Neuron (in vitro differentiated cells): ENCODE results near the gene CDH4.

Experiments used
- H2AFZ ChIP-seq: one replicate; pipeline ENCODE4 v1.6.1; 2013; ENCODE audit warnings: low read depth, mild to moderate bottlenecking, inconsistent platforms, low read length, moderate library complexity
- H3K27me3 ChIP-seq: one replicate; pipeline ENCODE4 v1.6.1; 2013; ENCODE audit warnings: low read length; ENCODE audit not compliant: insufficient read depth
- H3K36me3 ChIP-seq: one replicate; pipeline ENCODE4 v1.6.1; 2013; ENCODE audit warnings: low read length; ENCODE audit not compliant: insufficient read depth
- H3K4me1 ChIP-seq: one replicate; pipeline ENCODE4 v1.6.1; 2013; ENCODE audit warnings: low read length; ENCODE audit not compliant: insufficient read depth
- H3K4me3 ChIP-seq: 2 replicates; pipeline ENCODE4 v1.5.1; 2013; ENCODE audit warnings: mild to moderate bottlenecking, low read length, moderate library complexity
- H3K9me3 ChIP-seq: one replicate; pipeline ENCODE4 v1.6.1; 2013; ENCODE audit warnings: low read length

Gene CDH4

DNA sequence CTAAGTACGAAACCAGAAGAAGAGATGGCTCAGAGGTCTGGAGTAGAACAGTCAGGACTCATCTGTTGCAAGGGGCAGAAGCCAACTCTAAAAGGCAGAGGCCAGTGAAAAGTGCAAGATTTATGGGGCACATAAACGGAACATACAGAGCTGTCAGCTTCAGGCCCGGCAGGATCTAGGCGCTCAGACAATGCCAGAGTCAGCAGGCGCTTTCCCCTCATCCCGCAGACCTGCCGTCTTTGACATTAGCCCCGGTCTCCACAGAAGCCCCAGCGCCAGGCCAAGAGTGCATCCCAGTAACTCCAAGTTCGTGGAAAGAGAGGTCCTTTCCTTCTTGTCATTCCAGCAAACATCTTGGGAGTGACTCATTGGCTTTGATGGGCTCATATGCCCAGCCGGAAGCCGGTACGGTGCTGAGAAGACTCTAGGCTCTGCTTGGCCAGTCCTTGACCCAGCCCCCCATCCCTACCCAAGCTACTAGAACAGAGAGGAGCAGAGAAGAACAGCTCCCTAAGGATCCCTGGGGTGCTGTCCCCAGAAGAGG is 552.8 kb downstream of the CDH4 start:
- Histone ChIP-seq H2AFZ (no peak overlapping the region), H3K4me3 (no peak overlapping the region), H3K4me1 (peaks cover 19% of the 10 kb centered on the region), H3K27me3 (no peaks in the 10 kb centered on the region), H3K36me3 (no peaks in the 10 kb centered on the region), H3K9me3 (no peaks in the 10 kb centered on the region)

DNA sequence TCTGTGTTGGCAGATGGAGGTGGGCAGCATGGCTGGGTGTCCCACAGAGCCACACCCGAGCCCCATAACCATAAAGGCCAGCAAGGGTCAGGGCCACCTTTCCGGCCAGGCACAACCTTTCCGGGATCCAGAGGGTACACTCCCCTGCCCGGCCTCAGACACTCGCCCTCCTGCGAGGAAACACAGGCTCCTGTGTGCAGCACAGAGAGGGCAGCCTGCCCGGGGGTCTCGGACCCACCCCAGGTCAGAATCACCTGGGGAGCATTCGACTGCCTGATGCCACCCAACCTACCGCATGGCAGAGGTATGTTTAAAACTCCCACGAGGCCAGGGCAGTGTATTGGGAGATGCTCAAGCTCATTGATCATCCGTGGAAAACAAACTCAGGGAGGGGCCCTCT is 553.3 kb downstream of the CDH4 start:
- no peak overlapping the region for H3K4me3 ChIP-seq
- H3K4me1 ChIP-seq = peaks cover 19% of the 10 kb centered on the region
- H3K9me3 ChIP-seq = no peaks in the 10 kb centered on the region
- H3K36me3 ChIP-seq = no peaks in the 10 kb centered on the region
- H2AFZ ChIP-seq = no peak overlapping the region
- no peaks in the 10 kb centered on the region for H3K27me3 ChIP-seq

DNA sequence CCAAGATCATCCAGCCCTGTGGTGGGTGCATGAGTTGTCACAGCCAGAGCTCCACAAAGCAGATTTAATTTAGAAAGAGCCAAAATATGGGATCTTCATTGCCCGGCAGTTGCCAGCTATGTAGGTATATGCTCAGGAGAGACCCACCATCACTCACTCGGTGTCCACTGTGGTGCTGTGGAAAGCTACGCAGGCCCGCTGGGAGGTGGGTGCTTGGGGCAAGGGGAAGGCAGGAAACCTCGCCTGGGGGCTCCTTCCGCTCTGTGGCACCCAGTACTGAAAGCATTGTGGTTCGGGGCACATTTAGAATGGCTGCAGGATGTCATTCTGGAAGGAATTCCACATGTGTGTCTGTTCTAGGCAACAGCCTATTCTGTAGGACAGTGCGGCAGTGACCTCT is 553.7 kb downstream of the CDH4 start:
- H2AFZ ChIP-seq = no peak overlapping the region
- H3K27me3 ChIP-seq = no peaks in the 10 kb centered on the region
- H3K4me1 ChIP-seq = peaks cover 19% of the 10 kb centered on the region

DNA sequence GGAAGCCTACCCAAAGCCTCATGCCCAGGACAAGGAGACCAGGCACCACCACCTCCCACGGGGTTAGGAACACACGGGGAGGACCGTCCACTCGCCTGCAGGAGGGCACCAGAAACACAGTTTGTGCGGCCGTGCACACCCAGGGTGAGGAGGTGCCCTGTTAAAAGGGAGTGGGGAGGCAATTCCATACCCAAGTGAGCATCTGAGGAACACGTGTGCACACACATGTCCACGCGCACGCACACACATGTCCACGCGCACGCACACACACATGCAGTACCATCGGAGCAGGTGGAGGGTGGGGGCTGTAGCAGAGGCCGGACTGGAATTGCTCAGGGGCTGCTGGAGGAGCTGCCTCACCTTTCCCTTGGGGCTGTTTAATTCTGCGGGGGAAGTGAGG is 554.3 kb downstream of the CDH4 start:
- H3K4me1 ChIP-seq = peaks cover 19% of the 10 kb centered on the region
- H2AFZ ChIP-seq = no peak overlapping the region
- H3K9me3 ChIP-seq = no peaks in the 10 kb centered on the region
- no peaks in the 10 kb centered on the region for H3K36me3 ChIP-seq
- no peaks in the 10 kb centered on the region for H3K27me3 ChIP-seq
- no peak overlapping the region for H3K4me3 ChIP-seq

More for the DNA sequence above, 553.7 kb downstream of the CDH4 start:
- no peaks in the 10 kb centered on the region for H3K9me3 ChIP-seq
- H3K4me3 ChIP-seq = no peak overlapping the region
- H3K36me3 ChIP-seq = no peaks in the 10 kb centered on the region

- Histone ChIP-seq H3K27me3 (no peaks in the 10 kb centered on the region), H3K9me3 (no peaks in the 10 kb centered on the region), H2AFZ (no peak overlapping the region), H3K4me3 (no peak overlapping the region), H3K4me1 (peaks cover 19% of the 10 kb centered on the region), H3K36me3 (no peaks in the 10 kb centered on the region)
These were observed 554.9 kb downstream of the CDH4 start for GRCh38 chr20:61806995-61807394.

DNA sequence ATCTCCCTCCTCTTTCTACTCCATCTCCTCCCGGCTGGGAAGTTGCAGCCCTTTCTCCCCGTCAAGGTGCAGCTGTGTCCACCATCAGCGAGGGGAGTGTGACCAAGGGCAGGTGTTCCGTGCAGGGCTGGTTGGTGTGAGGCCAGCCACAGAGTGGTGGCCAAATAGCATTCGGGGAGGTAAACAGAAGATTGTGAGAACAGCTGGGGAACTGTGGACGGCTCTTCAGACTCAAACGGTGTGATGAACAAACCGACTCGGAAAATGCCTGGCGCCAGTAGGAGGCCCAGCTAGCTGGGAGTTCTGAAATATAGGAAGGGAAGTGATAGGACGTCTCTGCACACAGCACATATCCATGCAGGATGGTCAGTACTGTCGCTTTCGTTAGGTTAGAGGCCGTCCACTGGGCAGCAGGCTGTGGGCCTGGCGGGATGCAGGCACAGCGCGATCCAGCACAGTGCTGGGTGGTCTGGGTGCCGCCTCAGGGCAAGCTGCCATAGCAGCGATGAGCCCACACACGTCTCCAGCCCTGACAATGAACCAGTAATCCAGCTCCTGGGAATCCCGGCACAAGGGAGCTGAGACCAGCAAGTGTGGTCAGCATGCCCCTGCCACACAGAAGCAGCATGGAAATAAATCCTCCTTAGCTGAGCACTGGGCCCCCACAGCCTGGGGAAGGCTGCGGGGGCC is 555.6 kb downstream of the CDH4 start:
- H3K9me3 ChIP-seq = no peaks in the 10 kb centered on the region
- H3K4me3 ChIP-seq = no peak overlapping the region
- no peak overlapping the region for H2AFZ ChIP-seq
- peaks cover 19% of the 10 kb centered on the region for H3K4me1 ChIP-seq
- H3K27me3 ChIP-seq = no peaks in the 10 kb centered on the region
- no peaks in the 10 kb centered on the region for H3K36me3 ChIP-seq

DNA sequence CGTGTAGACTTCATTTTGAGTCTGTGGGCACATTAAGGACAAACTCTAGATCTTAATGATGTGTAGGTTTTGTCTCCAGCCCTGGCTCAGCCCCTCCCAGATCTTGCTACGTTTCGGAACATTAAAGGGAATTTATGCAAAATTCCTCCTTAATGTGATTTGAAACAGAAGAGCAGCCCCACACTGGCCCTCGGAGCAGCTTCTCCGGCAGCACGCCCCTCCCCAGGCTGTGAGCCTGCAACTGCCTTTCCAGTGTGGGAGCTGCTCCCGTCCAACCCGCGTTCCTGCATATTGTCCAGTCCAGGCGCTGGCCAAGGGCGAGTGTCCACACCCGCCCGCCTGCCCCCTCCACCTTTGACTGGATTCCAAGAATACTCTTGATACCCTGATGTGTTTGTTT is 556.4 kb downstream of the CDH4 start:
- H3K27me3 ChIP-seq = no peaks in the 10 kb centered on the region
- H3K4me3 ChIP-seq = no peak overlapping the region
- no peaks in the 10 kb centered on the region for H3K36me3 ChIP-seq
- H3K4me1 ChIP-seq = peaks cover 19% of the 10 kb centered on the region
- no peak overlapping the region for H2AFZ ChIP-seq
- no peaks in the 10 kb centered on the region for H3K9me3 ChIP-seq

GRCh38 chr20:61809006-61809770 is 557.1 kb downstream of the CDH4 start:
- H3K36me3 ChIP-seq = no peaks in the 10 kb centered on the region
- H3K4me1 ChIP-seq = peaks cover 19% of the 10 kb centered on the region
- no peaks in the 10 kb centered on the region for H3K9me3 ChIP-seq
- H2AFZ ChIP-seq = no peak overlapping the region
- H3K4me3 ChIP-seq = no peak overlapping the region
- H3K27me3 ChIP-seq = no peaks in the 10 kb centered on the region

DNA sequence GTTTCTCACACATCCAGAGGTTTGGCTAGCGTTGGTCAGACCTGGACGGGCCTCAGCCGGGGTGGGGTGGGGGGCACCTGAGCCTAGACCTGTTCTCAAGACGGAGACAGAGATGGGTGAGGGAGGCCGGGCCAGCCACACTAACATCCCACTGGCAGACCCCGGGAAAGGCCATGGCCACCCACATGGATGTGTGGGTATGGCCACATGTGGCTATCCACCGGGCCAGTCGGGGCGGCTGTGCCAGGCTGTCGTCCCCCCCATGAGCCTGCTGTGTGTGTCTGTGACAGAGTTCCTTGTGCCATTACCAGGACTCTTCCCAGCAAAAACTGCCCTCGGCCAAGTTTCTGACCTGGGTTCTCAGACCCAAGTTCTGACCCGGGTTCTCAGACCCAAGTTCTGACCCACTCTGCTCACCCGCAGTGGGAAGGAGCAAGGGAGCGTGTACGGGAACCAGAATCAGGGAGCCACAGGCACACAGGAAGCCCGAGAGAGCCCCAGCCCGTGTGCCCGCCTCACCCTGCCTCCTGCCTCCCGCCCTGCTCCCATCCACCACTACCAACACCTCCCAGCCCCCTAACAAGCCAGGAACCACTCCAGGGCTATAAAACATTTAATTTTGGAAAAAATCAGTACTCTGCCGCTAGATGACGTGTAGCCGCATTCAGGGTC is 558.1 kb downstream of the CDH4 start:
- no peaks in the 10 kb centered on the region for H3K36me3 ChIP-seq
- H3K27me3 ChIP-seq = no peaks in the 10 kb centered on the region
- H2AFZ ChIP-seq = no peak overlapping the region
- H3K4me1 ChIP-seq = peaks cover 19% of the 10 kb centered on the region
- no peaks in the 10 kb centered on the region for H3K9me3 ChIP-seq
- H3K4me3 ChIP-seq = no peak overlapping the region

DNA sequence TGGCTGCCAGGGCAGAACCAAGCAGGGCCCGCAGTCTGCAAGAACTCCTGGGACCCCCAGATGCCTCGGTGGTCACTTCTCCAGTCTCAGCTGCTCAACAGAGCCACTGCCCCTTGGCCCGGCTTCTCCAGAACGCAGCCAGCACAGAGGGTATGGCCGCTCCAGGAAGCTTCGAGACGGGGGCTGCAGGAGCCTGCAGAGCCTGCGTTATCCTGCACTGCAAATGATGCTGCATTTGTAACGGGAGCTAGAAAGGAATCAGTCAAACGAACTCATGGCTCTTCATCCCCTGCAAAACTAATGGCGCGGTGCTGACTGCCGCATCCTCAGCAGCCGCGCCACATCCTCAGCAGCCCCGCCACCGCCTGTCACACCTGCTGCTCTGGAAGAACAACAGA is 558.7 kb downstream of the CDH4 start:
- no peaks in the 10 kb centered on the region for H3K27me3 ChIP-seq
- no peaks in the 10 kb centered on the region for H3K36me3 ChIP-seq
- H3K9me3 ChIP-seq = no peaks in the 10 kb centered on the region
- H3K4me3 ChIP-seq = no peak overlapping the region
- peaks cover 17% of the 10 kb centered on the region for H3K4me1 ChIP-seq
- no peak overlapping the region for H2AFZ ChIP-seq

- no peaks in the 10 kb centered on the region for H3K36me3 ChIP-seq
- H3K4me3 ChIP-seq = no peak overlapping the region
- H3K27me3 ChIP-seq = no peaks in the 10 kb centered on the region
- no peak overlapping the region for H2AFZ ChIP-seq
- H3K9me3 ChIP-seq = no peaks in the 10 kb centered on the region
- H3K4me1 ChIP-seq = peaks cover 13% of the 10 kb centered on the region
These were observed 559.1 kb downstream of the CDH4 start for GRCh38 chr20:61811166-61811565.

GRCh38 chr20:61812121-61812844 is 560.2 kb downstream of the CDH4 start:
- Histone ChIP-seq H3K36me3 (no peaks in the 10 kb centered on the region), H3K27me3 (no peaks in the 10 kb centered on the region), H3K4me1 (peaks cover 2% of the 10 kb centered on the region), H2AFZ (no peak overlapping the region), H3K4me3 (no peak overlapping the region), H3K9me3 (no peaks in the 10 kb centered on the region)
